B cell (primary cell): ENCODE measurements around the gene SDK2.

Experiments
- EZH2 ChIP-seq: IDR thresholded peaks from 2 replicates; pipeline ENCODE4 v1.6.1; 2012; ENCODE audit warnings: borderline replicate concordance, low read depth, mild to moderate bottlenecking, moderate library complexity, low read length; ENCODE audit not compliant: insufficient read depth, poor library complexity, severe bottlenecking
- TF ChIP-seq, protein P1 (sequence below): fragments of 200-600 bp; IDR thresholded peaks from one replicate; pipeline ENCODE4 v1.8.0; 2022; ENCODE audit warnings: antibody characterized with exemption, mild to moderate bottlenecking

DNA sequence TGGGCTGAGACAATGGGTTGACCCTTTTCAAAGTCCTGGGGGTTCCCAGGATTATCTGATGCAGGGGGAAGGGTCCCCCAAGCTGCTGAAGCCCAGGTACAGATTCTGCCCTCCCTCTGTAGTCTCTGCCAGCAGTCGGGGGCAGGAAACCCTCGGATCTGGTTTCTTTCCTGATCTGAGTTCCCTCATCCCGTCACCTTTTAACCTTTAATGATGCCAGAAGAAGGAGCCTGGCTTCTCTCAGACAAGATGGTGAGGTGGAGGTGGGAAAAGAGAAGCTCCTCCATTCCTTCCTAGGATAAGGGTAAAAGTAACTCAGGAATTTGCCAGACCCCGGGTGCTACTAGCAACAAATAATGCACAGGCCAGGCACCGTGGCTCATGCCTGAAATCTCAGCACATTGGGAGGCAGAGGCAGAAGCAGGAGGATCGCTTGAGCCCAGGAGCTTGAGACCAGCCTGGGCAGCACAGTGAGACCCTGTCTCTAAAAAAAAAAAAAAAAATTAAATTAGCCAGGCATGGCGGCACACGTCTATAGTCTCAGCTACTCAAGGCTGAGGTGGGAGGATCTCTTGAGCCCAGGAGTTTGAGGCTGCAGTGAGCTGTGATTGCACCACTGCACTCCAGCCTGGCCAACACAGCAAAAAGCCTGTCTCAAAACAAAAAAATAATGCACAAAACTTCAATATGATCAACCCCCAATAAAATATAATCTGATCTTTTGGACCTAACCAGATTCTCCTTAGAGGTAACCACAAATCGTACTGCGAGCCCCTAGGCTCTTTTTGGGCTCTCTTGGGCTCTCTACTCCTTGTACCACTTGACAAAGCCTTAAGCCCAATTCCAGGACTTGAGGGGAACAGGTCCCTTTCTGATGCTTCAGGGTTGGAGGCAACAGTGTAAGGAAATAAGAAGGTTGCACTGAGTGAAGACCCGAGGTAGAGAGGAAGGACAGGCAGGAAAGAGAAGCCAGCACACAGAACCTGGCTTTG lies 338.1 kb downstream of the SDK2 start:
- TF ChIP-seq EZH2 = no peak
- TF ChIP-seq, protein P1, sequence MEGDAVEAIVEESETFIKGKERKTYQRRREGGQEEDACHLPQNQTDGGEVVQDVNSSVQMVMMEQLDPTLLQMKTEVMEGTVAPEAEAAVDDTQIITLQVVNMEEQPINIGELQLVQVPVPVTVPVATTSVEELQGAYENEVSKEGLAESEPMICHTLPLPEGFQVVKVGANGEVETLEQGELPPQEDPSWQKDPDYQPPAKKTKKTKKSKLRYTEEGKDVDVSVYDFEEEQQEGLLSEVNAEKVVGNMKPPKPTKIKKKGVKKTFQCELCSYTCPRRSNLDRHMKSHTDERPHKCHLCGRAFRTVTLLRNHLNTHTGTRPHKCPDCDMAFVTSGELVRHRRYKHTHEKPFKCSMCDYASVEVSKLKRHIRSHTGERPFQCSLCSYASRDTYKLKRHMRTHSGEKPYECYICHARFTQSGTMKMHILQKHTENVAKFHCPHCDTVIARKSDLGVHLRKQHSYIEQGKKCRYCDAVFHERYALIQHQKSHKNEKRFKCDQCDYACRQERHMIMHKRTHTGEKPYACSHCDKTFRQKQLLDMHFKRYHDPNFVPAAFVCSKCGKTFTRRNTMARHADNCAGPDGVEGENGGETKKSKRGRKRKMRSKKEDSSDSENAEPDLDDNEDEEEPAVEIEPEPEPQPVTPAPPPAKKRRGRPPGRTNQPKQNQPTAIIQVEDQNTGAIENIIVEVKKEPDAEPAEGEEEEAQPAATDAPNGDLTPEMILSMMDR = no peak
